Fibroblast of skin of scalp (primary cell): ENCODE results near the gene C10orf95.

ENCODE experiments used
- DNase-seq: peaks from one replicate; pipeline ENCODE4 v3.0.0-alpha.2; 2013

The C10orf95 gene

DNA sequence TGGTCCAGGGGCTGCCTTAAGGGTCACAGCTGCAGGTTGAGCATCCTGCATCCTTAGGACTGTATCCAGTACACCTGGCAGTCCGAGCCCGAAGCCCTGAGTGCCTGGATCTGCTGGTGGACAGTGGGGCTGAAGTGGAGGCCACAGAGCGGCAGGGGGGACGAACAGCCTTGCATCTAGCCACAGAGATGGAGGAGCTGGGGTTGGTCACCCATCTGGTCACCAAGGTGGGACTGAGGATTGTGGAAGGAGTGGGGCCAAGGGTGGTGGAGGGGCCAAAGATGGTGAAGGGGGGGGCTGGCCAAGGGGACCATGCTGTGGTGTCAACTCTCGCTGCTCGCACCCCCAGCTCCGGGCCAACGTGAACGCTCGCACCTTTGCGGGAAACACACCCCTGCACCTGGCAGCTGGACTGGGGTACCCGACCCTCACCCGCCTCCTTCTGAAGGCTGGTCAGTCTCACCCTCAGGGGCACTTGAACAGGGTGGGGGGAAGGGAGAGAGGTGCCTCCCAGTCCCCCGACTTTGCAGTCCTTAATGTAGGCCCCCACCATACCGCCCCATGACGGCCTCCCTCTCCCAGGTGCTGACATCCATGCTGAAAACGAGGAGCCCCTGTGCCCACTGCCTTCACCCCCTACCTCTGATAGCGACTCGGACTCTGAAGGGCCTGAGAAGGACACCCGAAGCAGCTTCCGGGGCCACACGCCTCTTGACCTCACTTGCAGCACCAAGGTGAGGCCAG is 50.6 kb downstream of the C10orf95 start:
- DNase-seq: no peak

DNA sequence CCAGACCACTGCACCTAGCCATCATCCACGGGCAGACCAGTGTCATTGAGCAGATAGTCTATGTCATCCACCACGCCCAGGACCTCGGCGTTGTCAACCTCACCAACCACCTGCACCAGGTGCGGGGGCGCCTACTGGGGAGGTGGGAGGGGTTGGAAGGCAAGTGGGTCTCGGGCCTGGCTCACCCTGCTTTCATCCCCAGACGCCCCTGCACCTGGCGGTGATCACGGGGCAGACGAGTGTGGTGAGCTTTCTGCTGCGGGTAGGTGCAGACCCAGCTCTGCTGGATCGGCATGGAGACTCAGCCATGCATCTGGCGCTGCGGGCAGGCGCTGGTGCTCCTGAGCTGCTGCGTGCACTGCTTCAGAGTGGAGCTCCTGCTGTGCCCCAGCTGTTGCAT is 51.3 kb downstream of the C10orf95 start:
- no peak for DNase-seq
